Measurements from ENCODE around the gene RNF19B.

- no peak for TF ChIP-seq POLR2AphosphoS5 (IDR thresholded peaks at IDR 0.05; ENCODE audit: low read depth, low read length)
- no peak for TF ChIP-seq POLR2A (IDR thresholded peaks at IDR 0.05; ENCODE audit: low read depth, low read length)
- TF ChIP-seq TAF1 (IDR thresholded peaks at IDR 0.05; ENCODE audit: borderline replicate concordance, low read depth, low read length) = no peak
Observed at GRCh38 chr1:33001282-33001681, 36.7 kb upstream of the RNF19B start.
